ENCODE measurements around the gene HOXD8. TPM values are rescaled to one million over a fixed set of nuclear protein-coding genes. Genes with fewer than 3 reads are reported as not detected.

Gene HOXD8
- 0.39 and 0.50 TPM in 2 replicates for total RNA-seq (2021)
- Bru-seq, nascent RNA = percentile 13 among the genes with signal in this experiment
- percentile 13 among the genes with signal in this experiment for BruChase-seq, experiment 1, labeled RNA remaining after a 2-hour chase
- BruChase-seq, experiment 2, labeled RNA remaining after a 6-hour chase = percentile 28 among the genes with signal in this experiment
- long read RNA-seq = 0 reads

- TF ChIP-seq, protein P1, sequence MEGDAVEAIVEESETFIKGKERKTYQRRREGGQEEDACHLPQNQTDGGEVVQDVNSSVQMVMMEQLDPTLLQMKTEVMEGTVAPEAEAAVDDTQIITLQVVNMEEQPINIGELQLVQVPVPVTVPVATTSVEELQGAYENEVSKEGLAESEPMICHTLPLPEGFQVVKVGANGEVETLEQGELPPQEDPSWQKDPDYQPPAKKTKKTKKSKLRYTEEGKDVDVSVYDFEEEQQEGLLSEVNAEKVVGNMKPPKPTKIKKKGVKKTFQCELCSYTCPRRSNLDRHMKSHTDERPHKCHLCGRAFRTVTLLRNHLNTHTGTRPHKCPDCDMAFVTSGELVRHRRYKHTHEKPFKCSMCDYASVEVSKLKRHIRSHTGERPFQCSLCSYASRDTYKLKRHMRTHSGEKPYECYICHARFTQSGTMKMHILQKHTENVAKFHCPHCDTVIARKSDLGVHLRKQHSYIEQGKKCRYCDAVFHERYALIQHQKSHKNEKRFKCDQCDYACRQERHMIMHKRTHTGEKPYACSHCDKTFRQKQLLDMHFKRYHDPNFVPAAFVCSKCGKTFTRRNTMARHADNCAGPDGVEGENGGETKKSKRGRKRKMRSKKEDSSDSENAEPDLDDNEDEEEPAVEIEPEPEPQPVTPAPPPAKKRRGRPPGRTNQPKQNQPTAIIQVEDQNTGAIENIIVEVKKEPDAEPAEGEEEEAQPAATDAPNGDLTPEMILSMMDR (conservative IDR thresholded peaks at IDR 0.05) = no peak
- TF ChIP-seq EZH2 (IDR thresholded peaks at IDR 0.05; ENCODE audit: low read depth) = no peak
- ChIA-PET POLR2A (ENCODE audit: unreplicated experiment) (interaction anchor here (0.6 kb wide), 1 partner anchor 508 kb away, joined by 3 read pairs; no protein-coding TSS in a partner anchor), CTCF (interaction anchor here (0.9 to 2.9 kb wide), 3 partner anchors 425 to 523 kb away, joined by 3 to 14 read pairs (median 3); no protein-coding TSS in a partner anchor)
- Histone ChIP-seq H2AFZ (no peak within 1 kb of the TSS; the same call in 1 of the 2 replicates), H3K4me3 (peak within 1 kb of the TSS; percentile 32; the same call in 1 of the 2 replicates), H3K27ac (no peak within 1 kb of the TSS), H3K36me3 (ENCODE audit: low read depth) (no peaks in the 10 kb centered on the region), H3K9me2 (ENCODE audit: insufficient read depth) (no peaks in the 10 kb centered on the region), H3K4me1 (replicated peaks; ENCODE audit: insufficient read depth) (no peaks in the 10 kb centered on the region), H3K9me3 (ENCODE audit: insufficient read depth, low read depth) (no peaks in the 10 kb centered on the region), H3K79me2 (ENCODE audit: low read depth) (no peaks in the 10 kb centered on the region), H3F3A (ENCODE audit: insufficient read depth, low read depth) (no peaks in the 10 kb centered on the region), H3K4me2 (peak within 1 kb of the TSS; percentile 63), H4K20me1 (ENCODE audit: insufficient read depth) (no peaks in the 10 kb centered on the region), H3K27me3 (ENCODE audit: insufficient read depth, low read depth) (peaks cover 51% of the 10 kb centered on the region)
- DNase-seq = peak in 1 of 2 experiments; percentile 39
- BruUV-seq (replicated peaks) = no TSS peak
- intact Hi-C loops (cut with micrococcal nuclease; ENCODE audit: unreplicated experiment) = loop anchor here (5.0 kb wide), 1 partner anchor 1203 kb away; no protein-coding TSS in a partner anchor
Measured at GRCh38 chr2:176128982-176129796, at the start of gene HOXD8. HOXD8 (plus strand) TSS chr2:176129705; CDS start chr2:176130367, 662 bp downstream.

DNA sequence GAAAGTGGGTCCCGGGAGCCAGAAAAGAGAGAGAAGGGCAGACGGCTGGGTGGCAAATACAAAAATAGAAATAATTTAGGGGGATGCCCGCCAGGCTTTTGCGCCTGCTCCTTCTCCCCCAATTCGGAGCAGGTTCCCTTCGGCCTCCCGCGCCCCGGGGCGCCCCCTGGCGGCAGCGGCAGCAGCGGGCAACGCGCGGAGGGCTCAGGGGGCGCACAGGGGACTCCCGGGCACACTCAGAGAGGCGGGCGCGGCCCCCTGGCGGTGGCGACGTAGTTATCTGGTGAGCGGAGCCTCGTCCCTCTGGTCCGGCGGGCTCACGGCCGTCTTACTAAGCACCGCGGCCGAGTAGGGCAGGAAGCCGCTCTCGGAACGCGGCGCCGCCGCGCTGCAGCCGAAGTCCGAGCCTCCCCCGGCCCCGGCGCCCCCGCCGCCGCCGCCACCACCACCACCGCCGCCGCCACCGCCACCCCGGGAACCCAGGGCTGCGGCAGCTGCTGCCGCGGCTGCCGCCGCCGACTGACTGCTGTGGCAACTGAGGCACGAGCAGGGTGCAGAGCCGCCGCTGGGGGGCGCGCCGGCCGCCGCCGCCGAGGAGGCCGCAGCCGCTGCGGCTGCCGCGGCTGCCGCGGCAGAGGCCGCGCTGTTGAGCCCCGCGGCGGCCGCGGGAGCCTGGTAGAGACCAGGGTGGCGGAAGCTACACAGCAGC is 49.5 kb upstream of the HOXD8 start:
- no peak overlapping the region for H3K4me2 ChIP-seq
- peaks cover 42% of the 10 kb centered on the region for H3K27me3 ChIP-seq (ENCODE audit: insufficient read depth, low read depth)
- no peak for DNase-seq
- H2AFZ ChIP-seq = no peak overlapping the region
- no peaks in the 10 kb centered on the region; the same call in 1 of the 2 replicates for H3K9me3 ChIP-seq (ENCODE audit: insufficient read depth, low read depth)
- no peak overlapping the region for H3K4me3 ChIP-seq
- H3F3A ChIP-seq (ENCODE audit: insufficient read depth, low read depth) = no peaks in the 10 kb centered on the region
- CTCF ChIA-PET = no interaction called here
- H3K9me2 ChIP-seq (ENCODE audit: insufficient read depth) = no peaks in the 10 kb centered on the region
- no peaks in the 10 kb centered on the region for H3K36me3 ChIP-seq (ENCODE audit: low read depth)
- H3K79me2 ChIP-seq (ENCODE audit: low read depth) = no peaks in the 10 kb centered on the region
- no peaks in the 10 kb centered on the region for H3K4me1 ChIP-seq (replicated peaks; ENCODE audit: insufficient read depth)
- no TSS peak for BruUV-seq (replicated peaks)
- intact Hi-C loops (cut with micrococcal nuclease; ENCODE audit: unreplicated experiment) = no loop called here
- H3K27ac ChIP-seq = no peak overlapping the region
- TF ChIP-seq EZH2 (IDR thresholded peaks at IDR 0.05; ENCODE audit: low read depth) = no peak
- TF ChIP-seq, protein P1 (conservative IDR thresholded peaks at IDR 0.05) = peak; percentile 30; the same call in 1 of the 2 replicates
- POLR2A ChIA-PET (ENCODE audit: unreplicated experiment) = no interaction called here
- H4K20me1 ChIP-seq (ENCODE audit: insufficient read depth) = no peaks in the 10 kb centered on the region
